Mammary epithelial cell (primary cell): ENCODE data around the gene ARHGAP42.
"Not testable (repeated sequence)": the region's sequence is repeated elsewhere in the genome, so short reads cannot be mapped to it uniquely, and the experiment has no call there.

ENCODE experiments used
- EZH2 ChIP-seq: IDR thresholded peaks from 2 replicates; pipeline ENCODE4 v1.6.1; 2012; ENCODE audit warnings: low read length, inconsistent platforms, borderline replicate concordance
- TF ChIP-seq, protein P1 (sequence below), 2 donors: IDR thresholded peaks in 1 of 2; conservative IDR thresholded peaks in 1 of 2; 2 replicates each; pipeline ENCODE4 v1.5.1; 2011 to 2012; ENCODE audit warnings: inconsistent platforms in 2 of 2, low read length in 2 of 2, mild to moderate bottlenecking in 2 of 2, control low read depth in 1 of 2, low read depth in 1 of 2; ENCODE audit not compliant: insufficient read depth in 1 of 2; ENCODE audit errors: extremely low read depth in 1 of 2

DNA sequence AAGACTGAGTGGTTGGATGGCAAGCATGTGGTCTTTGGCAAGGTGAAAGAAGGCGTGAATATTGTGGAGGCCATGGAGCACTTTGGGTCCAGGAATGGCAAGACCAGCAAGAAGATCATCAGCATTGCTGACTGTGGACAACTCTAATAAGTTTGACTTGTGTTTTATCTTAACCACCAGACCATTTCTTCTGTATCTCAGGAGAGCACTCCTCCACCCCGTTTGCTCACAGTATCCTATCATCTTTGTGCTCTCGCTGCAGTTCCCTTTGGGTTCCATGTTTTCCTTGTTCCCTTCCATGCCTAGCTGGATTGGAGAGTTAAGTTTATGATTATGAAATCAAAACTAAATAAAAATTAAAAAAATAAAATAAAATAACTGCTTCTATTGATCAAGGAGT is 20.3 kb upstream of the ARHGAP42 start:
- TF ChIP-seq, protein P1, sequence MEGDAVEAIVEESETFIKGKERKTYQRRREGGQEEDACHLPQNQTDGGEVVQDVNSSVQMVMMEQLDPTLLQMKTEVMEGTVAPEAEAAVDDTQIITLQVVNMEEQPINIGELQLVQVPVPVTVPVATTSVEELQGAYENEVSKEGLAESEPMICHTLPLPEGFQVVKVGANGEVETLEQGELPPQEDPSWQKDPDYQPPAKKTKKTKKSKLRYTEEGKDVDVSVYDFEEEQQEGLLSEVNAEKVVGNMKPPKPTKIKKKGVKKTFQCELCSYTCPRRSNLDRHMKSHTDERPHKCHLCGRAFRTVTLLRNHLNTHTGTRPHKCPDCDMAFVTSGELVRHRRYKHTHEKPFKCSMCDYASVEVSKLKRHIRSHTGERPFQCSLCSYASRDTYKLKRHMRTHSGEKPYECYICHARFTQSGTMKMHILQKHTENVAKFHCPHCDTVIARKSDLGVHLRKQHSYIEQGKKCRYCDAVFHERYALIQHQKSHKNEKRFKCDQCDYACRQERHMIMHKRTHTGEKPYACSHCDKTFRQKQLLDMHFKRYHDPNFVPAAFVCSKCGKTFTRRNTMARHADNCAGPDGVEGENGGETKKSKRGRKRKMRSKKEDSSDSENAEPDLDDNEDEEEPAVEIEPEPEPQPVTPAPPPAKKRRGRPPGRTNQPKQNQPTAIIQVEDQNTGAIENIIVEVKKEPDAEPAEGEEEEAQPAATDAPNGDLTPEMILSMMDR (conservative IDR thresholded peaks at IDR 0.05 in 1 of 2, IDR thresholded peaks at IDR 0.05 in 1 of 2; ENCODE audit: extremely low read depth in 1 of 2, insufficient read depth in 1 of 2, low read depth in 1 of 2, low read length in 2 of 2), result not testable (repeated sequence)
- TF ChIP-seq EZH2, result not testable (repeated sequence)
